Measurements from ENCODE around the gene MLX. TPM values are rescaled to one million over a fixed set of nuclear protein-coding genes. Genes with fewer than 3 reads are reported as not detected.
"Not testable (repeated sequence)": the region's sequence is repeated elsewhere in the genome, so short reads cannot be mapped to it uniquely, and the experiment has no call there.

MLX gene
- total RNA-seq, 1 donor: 43.4 TPM

DNA sequence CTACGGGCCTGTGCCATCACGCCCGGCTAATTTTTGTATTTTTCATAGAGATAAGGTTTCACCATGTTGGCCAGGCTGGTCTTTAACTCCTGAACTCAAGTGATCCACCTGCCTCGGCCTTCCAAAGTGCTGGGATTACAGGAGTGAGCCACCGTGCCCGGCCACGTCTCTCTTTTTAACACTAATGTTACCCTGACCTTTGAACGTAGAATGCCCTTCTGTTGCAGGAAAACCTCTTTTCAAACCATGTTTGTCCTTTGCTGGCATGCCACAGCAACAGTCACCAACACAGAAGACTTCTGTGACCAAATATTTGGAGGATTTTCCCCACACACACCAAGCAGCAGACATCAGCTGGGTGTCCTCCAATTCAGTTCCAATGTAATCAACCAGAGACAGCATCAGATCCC, 22.0 kb upstream of the MLX start:
- no peaks in the 10 kb centered on the region for H3K4me1 ChIP-seq (ENCODE audit: insufficient read depth, low read length)
- no peaks in the 10 kb centered on the region for H3K27me3 ChIP-seq (ENCODE audit: insufficient read depth, low read length)
- H3K4me3 ChIP-seq (ENCODE audit: insufficient read depth, low read length): no peak overlapping the region
- H4K20me1 ChIP-seq (ENCODE audit: insufficient read depth, low read length): no peaks in the 10 kb centered on the region
- no peak overlapping the region for H3K27ac ChIP-seq (ENCODE audit: low read depth, low read length)
- H3K4me2 ChIP-seq (ENCODE audit: insufficient read depth, low read length): no peak overlapping the region
- no peak for DNase-seq (ENCODE audit: insufficient read length, low spot score, missing footprints)
- TF ChIP-seq, protein P1, sequence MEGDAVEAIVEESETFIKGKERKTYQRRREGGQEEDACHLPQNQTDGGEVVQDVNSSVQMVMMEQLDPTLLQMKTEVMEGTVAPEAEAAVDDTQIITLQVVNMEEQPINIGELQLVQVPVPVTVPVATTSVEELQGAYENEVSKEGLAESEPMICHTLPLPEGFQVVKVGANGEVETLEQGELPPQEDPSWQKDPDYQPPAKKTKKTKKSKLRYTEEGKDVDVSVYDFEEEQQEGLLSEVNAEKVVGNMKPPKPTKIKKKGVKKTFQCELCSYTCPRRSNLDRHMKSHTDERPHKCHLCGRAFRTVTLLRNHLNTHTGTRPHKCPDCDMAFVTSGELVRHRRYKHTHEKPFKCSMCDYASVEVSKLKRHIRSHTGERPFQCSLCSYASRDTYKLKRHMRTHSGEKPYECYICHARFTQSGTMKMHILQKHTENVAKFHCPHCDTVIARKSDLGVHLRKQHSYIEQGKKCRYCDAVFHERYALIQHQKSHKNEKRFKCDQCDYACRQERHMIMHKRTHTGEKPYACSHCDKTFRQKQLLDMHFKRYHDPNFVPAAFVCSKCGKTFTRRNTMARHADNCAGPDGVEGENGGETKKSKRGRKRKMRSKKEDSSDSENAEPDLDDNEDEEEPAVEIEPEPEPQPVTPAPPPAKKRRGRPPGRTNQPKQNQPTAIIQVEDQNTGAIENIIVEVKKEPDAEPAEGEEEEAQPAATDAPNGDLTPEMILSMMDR (IDR thresholded peaks at IDR 0.05; ENCODE audit: extremely low read depth, low read depth, low read length): no peak
- no peak overlapping the region for H2AFZ ChIP-seq (ENCODE audit: low read length)
- H3K36me3 ChIP-seq (ENCODE audit: insufficient read depth, low read length): peaks cover 32% of the 10 kb centered on the region
- H3K79me2 ChIP-seq (ENCODE audit: insufficient read depth, low read length): no peaks in the 10 kb centered on the region
- no peaks in the 10 kb centered on the region for H3K9me3 ChIP-seq (ENCODE audit: low read depth, low read length)

DNA sequence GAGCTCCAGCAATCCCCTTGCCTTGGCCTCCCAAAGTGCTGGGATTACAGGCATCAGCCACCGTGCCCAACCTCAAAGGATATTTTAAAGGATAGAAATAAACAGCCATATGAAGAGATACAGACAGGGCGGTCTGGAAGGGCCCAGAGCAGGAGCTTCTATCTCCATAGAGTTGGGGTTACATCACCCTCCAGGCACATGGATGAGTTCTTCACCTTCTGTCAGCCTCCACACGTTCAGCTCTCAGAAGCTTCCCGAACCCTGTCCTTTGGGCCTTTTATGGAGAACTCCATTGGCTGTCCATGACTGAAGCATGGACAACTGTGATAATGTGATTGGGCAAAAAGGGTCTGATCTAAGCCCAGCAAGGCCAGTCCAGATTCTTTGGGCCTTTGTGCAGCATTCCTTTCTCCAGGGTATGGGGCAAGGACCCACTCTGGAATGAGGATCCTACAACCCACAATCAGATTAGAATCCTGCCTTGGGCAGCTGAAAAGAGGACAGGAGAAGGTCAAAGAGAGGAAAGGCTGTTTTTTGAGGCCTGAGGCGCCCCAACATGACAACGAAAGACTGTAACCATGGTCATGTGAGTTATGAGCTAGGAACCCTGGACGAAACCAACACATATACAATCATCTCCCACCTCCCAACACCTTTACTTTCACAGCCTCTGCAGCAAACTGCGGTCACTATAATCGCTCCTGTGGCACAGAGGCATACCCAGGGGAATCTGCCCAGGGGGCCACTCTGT, 21.0 kb upstream of the MLX start:
- DNase-seq (ENCODE audit: insufficient read length, low spot score, missing footprints): peak; percentile 17
- peaks cover 28% of the 10 kb centered on the region for H3K36me3 ChIP-seq (ENCODE audit: insufficient read depth, low read length)
- H4K20me1 ChIP-seq (ENCODE audit: insufficient read depth, low read length); H3K27me3 ChIP-seq (ENCODE audit: insufficient read depth, low read length); H3K9me3 ChIP-seq (ENCODE audit: low read depth, low read length); H3K79me2 ChIP-seq (ENCODE audit: insufficient read depth, low read length); H3K4me3 ChIP-seq (ENCODE audit: insufficient read depth, low read length); H3K4me2 ChIP-seq (ENCODE audit: insufficient read depth, low read length); H3K27ac ChIP-seq (ENCODE audit: low read depth, low read length); H3K4me1 ChIP-seq (ENCODE audit: insufficient read depth, low read length); H2AFZ ChIP-seq (ENCODE audit: low read length): not testable (repeated sequence)

DNA sequence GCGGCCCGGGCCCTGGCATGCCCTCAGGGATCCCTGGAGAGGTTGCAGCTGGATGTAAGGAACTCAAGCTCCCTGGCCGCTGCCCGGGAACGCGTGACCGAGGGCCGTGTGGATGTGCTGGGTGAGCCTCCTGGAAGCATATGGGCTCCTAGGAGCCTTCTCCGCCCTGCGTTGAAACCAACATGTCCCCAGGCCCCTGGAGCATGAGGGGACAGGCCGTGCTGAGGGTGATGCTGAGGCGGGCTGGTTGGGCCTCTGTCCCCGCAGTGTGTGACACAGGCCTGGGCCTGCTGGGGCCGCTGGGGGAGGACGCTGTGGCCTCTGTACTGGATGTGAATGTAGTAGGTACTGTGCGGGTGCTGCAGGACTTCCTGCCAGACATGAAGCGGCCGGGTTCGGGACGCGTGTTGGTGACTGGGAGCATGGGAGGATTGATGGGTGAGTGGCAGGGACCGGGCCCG, 19.9 kb upstream of the MLX start:
- Histone ChIP-seq H3K4me2 (ENCODE audit: insufficient read depth, low read length) (no peak overlapping the region), H4K20me1 (ENCODE audit: insufficient read depth, low read length) (peaks cover 4% of the 10 kb centered on the region), H3K9me3 (ENCODE audit: low read depth, low read length) (no peaks in the 10 kb centered on the region), H2AFZ (ENCODE audit: low read length) (no peak overlapping the region), H3K4me3 (ENCODE audit: insufficient read depth, low read length) (no peak overlapping the region), H3K27ac (ENCODE audit: low read depth, low read length) (no peak overlapping the region), H3K4me1 (ENCODE audit: insufficient read depth, low read length) (no peaks in the 10 kb centered on the region), H3K79me2 (ENCODE audit: insufficient read depth, low read length) (no peaks in the 10 kb centered on the region), H3K27me3 (ENCODE audit: insufficient read depth, low read length) (no peaks in the 10 kb centered on the region), H3K36me3 (ENCODE audit: insufficient read depth, low read length) (peaks cover 19% of the 10 kb centered on the region)
- TF ChIP-seq, protein P1 (IDR thresholded peaks at IDR 0.05; ENCODE audit: extremely low read depth, low read depth, low read length): no peak
- DNase-seq (ENCODE audit: insufficient read length, low spot score, missing footprints): peak; percentile 83

DNA sequence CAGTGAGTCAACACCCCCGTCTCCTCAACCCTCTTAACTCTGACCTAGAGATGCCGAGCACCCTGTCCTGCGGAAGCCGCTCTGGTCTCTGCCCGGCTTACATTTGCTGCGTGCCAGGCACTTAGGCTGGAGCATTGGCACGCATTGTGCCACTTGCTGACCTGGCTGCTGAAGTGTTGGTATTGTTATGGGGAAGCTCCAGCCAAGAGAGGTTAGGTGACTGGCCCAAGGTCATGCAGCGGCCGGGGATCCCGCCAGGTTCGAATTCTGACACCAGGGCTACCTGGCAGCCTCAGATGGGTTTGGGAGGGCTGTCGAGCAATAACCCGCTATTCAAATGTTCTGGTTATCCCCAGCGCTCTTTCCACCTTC, 19.2 kb upstream of the MLX start:
- Histone ChIP-seq H3K79me2 (ENCODE audit: insufficient read depth, low read length) (no peaks in the 10 kb centered on the region), H3K36me3 (ENCODE audit: insufficient read depth, low read length) (peaks cover 17% of the 10 kb centered on the region), H3K4me1 (ENCODE audit: insufficient read depth, low read length) (no peaks in the 10 kb centered on the region), H3K27me3 (ENCODE audit: insufficient read depth, low read length) (no peaks in the 10 kb centered on the region), H3K9me3 (ENCODE audit: low read depth, low read length) (no peaks in the 10 kb centered on the region), H3K27ac (ENCODE audit: low read depth, low read length) (no peak overlapping the region), H4K20me1 (ENCODE audit: insufficient read depth, low read length) (peaks cover 4% of the 10 kb centered on the region), H3K4me3 (ENCODE audit: insufficient read depth, low read length) (no peak overlapping the region), H2AFZ (ENCODE audit: low read length) (no peak overlapping the region), H3K4me2 (ENCODE audit: insufficient read depth, low read length) (no peak overlapping the region)
- TF ChIP-seq, protein P1 (IDR thresholded peaks at IDR 0.05; ENCODE audit: extremely low read depth, low read depth, low read length): no peak
- DNase-seq (ENCODE audit: insufficient read length, low spot score, missing footprints): peak; percentile 50
